Measurements from ENCODE around the gene SLC26A9. TPM values are rescaled to one million over a fixed set of nuclear protein-coding genes. Genes with fewer than 3 reads are reported as not detected.

The SLC26A9 gene
- total and polyA plus RNA-seq, 2 experiments from 2014 or later, result 1.0 to 4.0 TPM

- DNase-seq (ENCODE audit: low read depth in 1 of 2, low spot score in 1 of 2), result peak; percentile 48 to 68
- Histone ChIP-seq H3K27me3 (no peaks in the 10 kb centered on the region), H3K4me3 (no peak overlapping the region), H3K4me1 (ENCODE audit: low read depth) (peaks cover 22% of the 10 kb centered on the region), H3K27ac (peak overlapping the region; percentile 52), H3K36me3 (no peaks in the 10 kb centered on the region), H3K9me3 (ENCODE audit: low read depth) (no peaks in the 10 kb centered on the region)
- TF ChIP-seq CTCF (IDR thresholded peaks at IDR 0.05; ENCODE audit: low read depth, low read length), result no peak
Measured at GRCh38 chr1:205961991-205962820, 18.9 kb upstream of the SLC26A9 start.

- Histone ChIP-seq H3K27ac (peak overlapping the region; percentile 52), H3K4me1 (ENCODE audit: low read depth) (peaks cover 22% of the 10 kb centered on the region), H3K27me3 (no peaks in the 10 kb centered on the region), H3K9me3 (ENCODE audit: low read depth) (no peaks in the 10 kb centered on the region), H3K4me3 (no peak overlapping the region), H3K36me3 (no peaks in the 10 kb centered on the region)
- TF ChIP-seq CTCF (IDR thresholded peaks at IDR 0.05; ENCODE audit: low read depth, low read length), result no peak
- no peak for DNase-seq (ENCODE audit: low read depth in 1 of 2, low spot score in 1 of 2)
Measured at GRCh38 chr1:205961405-205961804, 18.1 kb upstream of the SLC26A9 start.

GRCh38 chr1:205959789-205960188 lies 16.5 kb upstream of the SLC26A9 start:
- Histone ChIP-seq H3K27me3 (no peaks in the 10 kb centered on the region), H3K4me3 (no peak overlapping the region), H3K27ac (no peak overlapping the region), H3K4me1 (ENCODE audit: low read depth) (peaks cover 22% of the 10 kb centered on the region), H3K9me3 (ENCODE audit: low read depth) (no peaks in the 10 kb centered on the region), H3K36me3 (no peaks in the 10 kb centered on the region)
- no peak for DNase-seq (ENCODE audit: low read depth in 1 of 2, low spot score in 1 of 2)
- no peak for TF ChIP-seq CTCF (IDR thresholded peaks at IDR 0.05; ENCODE audit: low read depth, low read length)

- H3K27ac ChIP-seq, result no peak overlapping the region
- no peak for DNase-seq (ENCODE audit: low read depth in 1 of 2, low spot score in 1 of 2)
- TF ChIP-seq CTCF (IDR thresholded peaks at IDR 0.05; ENCODE audit: low read depth, low read length), result no peak
- H3K36me3 ChIP-seq, result no peaks in the 10 kb centered on the region
- H3K4me3 ChIP-seq, result no peak overlapping the region
- no peaks in the 10 kb centered on the region for H3K9me3 ChIP-seq (ENCODE audit: low read depth)
- H3K4me1 ChIP-seq (ENCODE audit: low read depth), result peaks cover 3% of the 10 kb centered on the region
- no peaks in the 10 kb centered on the region for H3K27me3 ChIP-seq
Measured at GRCh38 chr1:205955499-205955898, 12.2 kb upstream of the SLC26A9 start.

- no peak for TF ChIP-seq CTCF (IDR thresholded peaks at IDR 0.05; ENCODE audit: low read depth, low read length)
Measured at GRCh38 chr1:205954819-205955404, 11.7 kb upstream of the SLC26A9 start.

More at GRCh38 chr1:205954819-205955404, 11.7 kb upstream of the SLC26A9 start:
- no peak overlapping the region for H3K4me3 ChIP-seq
- no peak for DNase-seq (ENCODE audit: low read depth in 1 of 2, low spot score in 1 of 2)
- H3K27me3 ChIP-seq, result no peaks in the 10 kb centered on the region
- no peaks in the 10 kb centered on the region for H3K9me3 ChIP-seq (ENCODE audit: low read depth)
- no peak overlapping the region for H3K27ac ChIP-seq
- H3K4me1 ChIP-seq (ENCODE audit: low read depth), result peaks cover 3% of the 10 kb centered on the region
- no peaks in the 10 kb centered on the region for H3K36me3 ChIP-seq

Measured in cardiac muscle cell (in vitro differentiated cells and primary cell).